Hypothalamus (tissue), 51 donors: ENCODE results near the gene MAU2.

Experiments
- DNase-seq, 51 donors: peaks; one replicate each; lab custom pipeline; 2025; lab: John Stamatoyannopoulos, UW

The MAU2 gene

GRCh38 chr19:19320361-19321140 lies at the start of gene MAU2, which contains the start of gene SUGP1:
Gene MAU2 (plus strand): TSS chr19:19320829. CDS start chr19:19320860, 31 bp downstream.
Gene SUGP1 (minus strand): TSS chr19:19320509. CDS start chr19:19320496, 13 bp downstream.
- DNase-seq, result peak; percentile 35 to 94 (median 82)

- no peak for DNase-seq
Observed at GRCh38 chr19:19271828-19272599, 48.6 kb upstream of the MAU2 start.

GRCh38 chr19:19274146-19274545 lies 46.5 kb upstream of the MAU2 start:
- no peak for DNase-seq

GRCh38 chr19:19274716-19275565 lies 45.7 kb upstream of the MAU2 start:
- DNase-seq, result peak in 5 of 51 donors; percentile 3 to 18 (median 6)

- no peak for DNase-seq
Observed at GRCh38 chr19:19276386-19276785, 44.2 kb upstream of the MAU2 start.

GRCh38 chr19:19276851-19277250 lies 43.8 kb upstream of the MAU2 start:
- DNase-seq, result no peak

GRCh38 chr19:19278315-19278714 lies 42.3 kb upstream of the MAU2 start:
- no peak for DNase-seq

GRCh38 chr19:19279062-19279612 lies 41.5 kb upstream of the MAU2 start:
- DNase-seq, result no peak

GRCh38 chr19:19279853-19280252 lies 40.8 kb upstream of the MAU2 start:
- DNase-seq, result no peak

- peak in 11 of 51 donors; percentile 4 to 74 (median 28) for DNase-seq
Observed at GRCh38 chr19:19280561-19280960, 40.1 kb upstream of the MAU2 start.

- no peak for DNase-seq
Observed at GRCh38 chr19:19285686-19286085, 34.9 kb upstream of the MAU2 start.

- DNase-seq, result no peak
Observed at GRCh38 chr19:19292607-19293006, 28.0 kb upstream of the MAU2 start.

GRCh38 chr19:19294914-19295313 lies 25.7 kb upstream of the MAU2 start:
- DNase-seq, result no peak

- DNase-seq, result no peak
Observed at GRCh38 chr19:19296953-19297689, 23.5 kb upstream of the MAU2 start.

- DNase-seq, result no peak
Observed at GRCh38 chr19:19297759-19298158, 22.9 kb upstream of the MAU2 start.

GRCh38 chr19:19300613-19301012 lies 20.0 kb upstream of the MAU2 start:
- DNase-seq, result no peak

- DNase-seq, result no peak
Observed at GRCh38 chr19:19303411-19303810, 17.2 kb upstream of the MAU2 start.

GRCh38 chr19:19304186-19304965 lies 16.3 kb upstream of the MAU2 start:
- DNase-seq, result peak in 27 of 51 donors; percentile 0 to 54 (median 29)

GRCh38 chr19:19305066-19305465 lies 15.6 kb upstream of the MAU2 start:
- DNase-seq, result peak in 1 of 51 donors; percentile 10
